ENCODE results near the gene SLC25A25.

DNA sequence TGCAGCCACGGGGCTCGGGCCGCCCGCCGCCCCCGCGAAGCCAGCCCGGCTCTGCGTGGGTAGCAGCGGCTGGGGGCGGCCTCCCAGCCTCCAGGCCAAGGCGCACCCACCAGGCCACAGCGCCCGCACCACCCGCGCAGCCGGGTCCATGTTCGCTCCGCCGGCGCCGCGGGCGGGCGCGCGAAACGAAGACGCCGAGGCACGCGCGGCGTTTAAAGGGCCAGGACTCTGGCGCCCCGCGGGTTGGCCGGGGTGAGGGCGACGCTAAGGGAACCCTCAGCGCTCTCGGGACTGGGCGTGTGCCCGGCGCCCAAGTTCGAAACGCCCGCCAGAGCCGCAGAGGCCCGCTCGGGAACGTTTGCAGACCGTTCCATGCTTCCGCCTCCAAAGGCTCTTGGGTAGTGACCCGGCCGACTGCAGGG, 59.5 kb downstream of the SLC25A25 start, which contains the start of gene PTGES2:
- TF ChIP-seq PTRF (tag; IDR thresholded peaks at IDR 0.05) (no peak), ZC3H8 (IDR thresholded peaks at IDR 0.05) (no peak)
